ENCODE measurements around the gene THSD4. TPM values are rescaled to one million over a fixed set of nuclear protein-coding genes. Genes with fewer than 3 reads are reported as not detected.

Gene THSD4
- total and polyA plus RNA-seq, 2 of the 8 experiments (the other 6 are each of a cell fraction or from before 2014, with no cell fraction given): 2.5 to 6.2 TPM

DNA sequence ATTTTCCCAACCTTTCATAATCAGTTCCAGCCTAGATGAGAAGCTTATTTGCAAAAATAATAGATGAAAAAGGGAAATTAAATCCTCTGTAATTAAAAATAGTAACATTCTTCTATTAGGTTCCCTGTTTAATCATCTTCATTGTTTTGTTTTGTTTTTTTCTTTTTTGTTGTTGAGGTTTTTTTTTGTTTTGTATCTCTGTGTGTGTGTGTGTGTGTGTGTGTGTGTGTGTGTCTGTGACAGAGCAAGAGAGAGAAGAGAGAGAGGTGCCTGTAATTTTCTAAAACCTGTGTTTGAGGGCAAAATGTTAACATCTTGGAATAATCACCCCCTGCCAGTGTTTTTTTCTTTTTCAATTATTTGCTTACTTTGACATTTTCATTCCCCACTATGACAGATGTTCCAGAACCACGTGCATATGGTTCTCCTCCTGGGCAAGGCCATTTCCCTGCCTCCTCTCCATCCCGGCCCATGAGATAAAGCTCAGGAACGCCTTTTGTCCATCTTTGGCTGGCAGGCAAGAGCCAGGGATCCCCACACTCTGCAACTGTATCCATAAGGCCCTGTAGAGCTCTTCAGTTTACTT lies 573.3 kb downstream of the THSD4 start (continued):
- TF ChIP-seq POLR2AphosphoS5 (IDR thresholded peaks at IDR 0.05; ENCODE audit: low read depth, low read length) (no peak), CTCF (IDR thresholded peaks at IDR 0.05; ENCODE audit: control extremely low read depth in 1 of 3, insufficient read depth in 1 of 3, low read depth in 1 of 3, low read length in 3 of 3) (no peak), GTF2F1 (IDR thresholded peaks at IDR 0.05; ENCODE audit: borderline replicate concordance, low read depth, low read length) (no peak), SP4 (IDR thresholded peaks at IDR 0.05; ENCODE audit: low read length) (no peak), ASH2L (IDR thresholded peaks at IDR 0.05; ENCODE audit: low read length) (no peak), EZH2 (IDR thresholded peaks at IDR 0.05; ENCODE audit: low read depth, low read length, severe bottlenecking) (no peak), CHD2 (IDR thresholded peaks at IDR 0.05; ENCODE audit: low read length) (no peak), RXRA (IDR thresholded peaks at IDR 0.05; ENCODE audit: insufficient read depth, low read depth, low read length) (no peak), CBX8 (IDR thresholded peaks at IDR 0.05; ENCODE audit: borderline replicate concordance, low read depth, low read length) (no peak)

All from H1 (cell line).